Muscle of leg (tissue), 11 donors: ENCODE measurements around the gene GTF3A. TPM values are rescaled to one million over a fixed set of nuclear protein-coding genes. Genes with fewer than 3 reads are reported as not detected.
A peak's percentile ranks its signal among the peaks of the same experiment; 100 is the strongest.

Source experiments
- DNase-seq: peaks from one replicate; pipeline ENCODE4 v3.0.0; 2013
- H3K27ac ChIP-seq: one replicate; pipeline ENCODE4 v1.5.1; 2013; ENCODE audit warnings: mild to moderate bottlenecking, low read length, control low read depth
- H3K27me3 ChIP-seq: one replicate; pipeline ENCODE4 v1.6.1; 2013; ENCODE audit warnings: low read length; ENCODE audit not compliant: control insufficient read depth, insufficient read depth
- H3K36me3 ChIP-seq: one replicate; pipeline ENCODE4 v1.6.1; 2013; ENCODE audit warnings: low read length; ENCODE audit not compliant: control insufficient read depth, insufficient read depth
- H3K4me1 ChIP-seq: one replicate; pipeline ENCODE4 v1.6.1; 2013; ENCODE audit warnings: low read length; ENCODE audit not compliant: control insufficient read depth, insufficient read depth
- H3K4me3 ChIP-seq: one replicate; pipeline ENCODE4 v1.5.1; 2013; ENCODE audit warnings: low read length, control low read depth
- H3K9me3 ChIP-seq: replicated peaks from 2 replicates; pipeline ENCODE4 v1.6.1; 2013; ENCODE audit warnings: low read depth, low read length; ENCODE audit not compliant: control insufficient read depth
- WGBS: methylation state at CpG from one replicate; pipeline ENCODE4 v1.1.5; 2013; ENCODE audit warnings: missing lambda C conversion rate; ENCODE audit not compliant: insufficient coverage; 5-methylcytosine and 5-hydroxymethylcytosine counted together
- polyA plus RNA-seq, 8 donors: library from polyadenylated mRNA; unstranded; fragments of 120-200 nt; gene quantifications; one replicate each; pipeline versions ENCODE4 v1.2.1 to v1.2.3, GENCODE V29; 2013; ENCODE audit warnings: inconsistent platforms in 1 of 8, low replicate concordance in 1 of 8; ENCODE audit not compliant: insufficient read length in 8 of 8, insufficient read depth in 1 of 8
- total RNA-seq: library from RNA; stranded (reverse); fragments of 120-200 nt; gene quantifications from one replicate; pipeline ENCODE4 v1.2.4, GENCODE V29; 2013

GTF3A gene
- total and polyA plus RNA-seq, 9 donors, result 131 to 161 (median 146) TPM

DNA sequence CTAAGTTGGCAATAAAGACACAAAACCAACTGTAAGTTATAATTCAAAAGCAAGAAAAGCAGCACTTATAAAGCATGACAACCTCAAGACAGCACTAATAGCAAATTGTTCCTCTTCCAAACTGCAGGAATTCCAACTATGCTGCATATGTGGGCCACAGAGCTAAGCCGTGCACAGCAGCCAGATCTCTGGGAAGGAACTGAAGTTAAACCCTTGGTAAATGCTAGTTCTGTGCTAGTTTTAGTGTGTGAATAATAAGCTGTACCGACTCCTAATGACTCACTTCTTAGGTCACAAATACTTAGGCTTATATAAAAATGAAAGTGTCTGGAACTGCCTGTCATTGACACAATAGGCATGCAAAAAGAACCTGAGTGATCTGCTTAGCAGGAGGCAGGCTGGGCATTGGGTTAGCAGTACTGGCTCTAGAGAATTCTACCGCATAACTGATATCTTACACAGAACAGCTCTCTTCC is 21.2 kb upstream of the GTF3A start:
- Histone ChIP-seq H3K4me1 (peaks cover 33% of the 10 kb centered on the region), H3K4me3 (no peak overlapping the region), H3K27ac (peak overlapping the region; percentile 65), H3K9me3 (no peaks in the 10 kb centered on the region), H3K27me3 (no peaks in the 10 kb centered on the region), H3K36me3 (no peaks in the 10 kb centered on the region)
- WGBS, result 17% methylated on average over 1 of the region's 3 CpGs
- peak; percentile 77 for DNase-seq

DNA sequence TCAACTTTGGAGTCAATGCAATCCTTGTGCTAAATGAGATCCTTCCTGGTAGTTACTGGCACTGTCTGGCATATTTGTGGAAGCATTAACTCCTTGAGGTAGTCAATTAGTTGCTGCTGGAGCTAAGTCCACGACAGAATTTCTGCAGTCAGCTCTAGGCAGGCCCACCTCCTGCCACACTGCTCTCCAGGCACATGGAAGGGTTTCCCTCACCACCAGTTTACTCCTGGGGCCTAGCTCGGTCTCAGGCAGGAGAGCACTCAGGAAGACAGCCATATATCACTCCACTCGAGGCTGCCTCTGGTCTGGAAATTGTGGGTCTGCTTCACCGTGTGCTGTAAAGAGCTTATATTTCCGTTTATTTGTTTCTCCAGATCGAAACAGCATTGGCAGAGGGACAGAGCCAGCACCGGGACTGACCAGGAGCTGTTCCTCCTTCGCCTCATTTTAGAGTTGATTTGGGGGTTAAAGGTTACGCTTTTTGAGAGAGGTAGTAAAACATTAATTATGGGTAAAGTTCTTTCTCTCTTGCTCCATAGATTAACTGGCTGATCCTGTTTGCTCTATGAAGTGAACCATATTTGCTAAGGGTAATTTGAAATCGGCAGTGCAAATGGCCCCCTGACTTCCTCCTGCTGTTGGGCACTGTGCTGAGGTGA is 20.6 kb upstream of the GTF3A start:
- peaks cover 33% of the 10 kb centered on the region for H3K4me1 ChIP-seq
- DNase-seq, result no peak
- no peaks in the 10 kb centered on the region for H3K27me3 ChIP-seq
- no peaks in the 10 kb centered on the region for H3K36me3 ChIP-seq
- peak overlapping the region; percentile 65 for H3K27ac ChIP-seq
- WGBS, result 14% methylated on average over 5 of the region's 10 CpGs
- H3K4me3 ChIP-seq, result no peak overlapping the region
- H3K9me3 ChIP-seq, result no peaks in the 10 kb centered on the region

DNA sequence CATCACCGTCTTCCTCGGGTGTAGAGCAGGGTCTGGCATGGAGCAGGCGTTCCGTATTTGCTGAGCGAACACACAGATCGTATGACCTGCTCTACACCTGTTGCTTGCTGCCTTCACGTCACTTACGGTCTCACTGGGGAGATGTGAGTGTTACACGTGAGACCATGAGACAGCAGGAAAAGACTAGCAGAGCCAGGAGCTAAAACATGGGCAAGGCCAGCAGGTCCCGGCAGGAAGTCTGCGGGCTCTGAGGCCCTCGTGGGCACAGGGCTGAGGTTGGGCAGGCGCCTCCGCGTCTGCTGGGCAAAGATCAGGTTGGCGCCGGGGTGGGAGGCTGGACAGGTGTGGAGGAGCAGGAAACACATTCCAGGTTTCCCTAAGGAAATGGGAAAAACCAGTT is 19.7 kb upstream of the GTF3A start:
- peak overlapping the region; percentile 55 for H3K27ac ChIP-seq
- no peak overlapping the region for H3K4me3 ChIP-seq
- 77% methylated on average over 13 of the region's 17 CpGs for WGBS

DNA sequence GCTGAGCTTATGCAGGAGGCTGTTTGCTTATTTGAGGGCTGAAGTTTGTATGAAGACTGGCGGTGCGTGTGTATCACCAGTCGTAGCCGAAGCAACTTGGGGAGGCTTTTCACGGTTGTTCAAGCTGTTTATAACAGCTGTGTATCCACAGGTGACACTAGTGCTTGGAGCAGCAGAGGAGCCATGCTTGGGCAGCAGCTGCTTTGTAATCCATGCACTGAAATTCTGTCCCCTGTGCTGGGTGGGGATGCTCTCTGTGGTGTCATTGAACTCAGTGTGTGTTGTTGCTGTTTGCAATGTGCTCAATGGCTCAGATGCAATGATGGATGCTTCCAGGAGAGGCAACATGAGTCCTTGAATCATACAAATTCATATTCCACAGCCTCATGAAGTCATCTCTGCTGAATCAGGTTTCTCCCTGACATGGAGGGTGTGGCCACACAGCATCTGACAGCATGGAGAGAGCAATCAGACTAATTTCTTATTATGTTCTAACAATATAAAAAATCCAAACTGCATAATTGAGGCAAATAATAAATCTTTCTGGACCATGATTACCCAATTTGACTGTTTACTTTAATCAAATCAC is 18.8 kb upstream of the GTF3A start:
- Histone ChIP-seq H3K36me3 (no peaks in the 10 kb centered on the region), H3K27ac (no peak overlapping the region)
- 58% methylated on average over 5 of the region's 5 CpGs for WGBS

More for the DNA sequence above, 19.7 kb upstream of the GTF3A start:
- H3K9me3 ChIP-seq, result peaks cover 3% of the 10 kb centered on the region
- peaks cover 33% of the 10 kb centered on the region for H3K4me1 ChIP-seq
- H3K36me3 ChIP-seq, result no peaks in the 10 kb centered on the region
- peak; percentile 44 for DNase-seq
- H3K27me3 ChIP-seq, result no peaks in the 10 kb centered on the region

DNA sequence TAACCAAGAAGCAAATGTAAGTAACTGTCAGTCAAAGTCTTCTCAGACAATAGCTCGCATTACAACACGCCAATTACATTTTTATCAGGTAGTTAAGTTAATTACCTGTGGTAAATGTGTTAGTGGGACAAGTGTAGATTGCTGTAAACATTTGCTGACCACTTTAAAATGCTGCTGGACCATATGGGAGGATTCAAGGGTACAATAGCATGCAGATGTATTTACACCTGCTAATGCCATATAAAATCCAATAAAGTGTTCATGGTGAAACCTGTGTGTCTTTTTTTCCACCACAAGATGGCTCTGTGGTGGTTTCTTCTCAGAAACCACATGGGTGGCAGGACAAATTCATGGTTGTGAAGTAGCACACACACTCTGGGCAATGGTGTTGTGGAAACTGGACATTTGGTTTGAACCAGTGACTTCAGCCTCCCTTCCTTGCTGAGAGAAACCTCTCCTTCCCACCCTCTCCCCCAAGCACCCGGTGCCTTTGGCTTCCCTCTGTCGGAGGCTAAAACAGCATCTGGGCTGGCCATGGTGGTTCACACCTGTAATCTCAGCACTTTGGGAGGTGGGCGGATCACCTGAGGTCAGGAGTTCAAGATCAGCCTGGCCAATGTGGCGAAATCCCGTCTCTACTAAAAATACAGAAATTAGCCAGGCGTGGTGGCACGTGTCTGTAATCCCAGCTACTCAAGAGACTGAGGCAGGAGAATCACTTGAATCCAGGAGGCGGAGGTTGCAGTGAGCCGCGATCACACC is 18.1 kb upstream of the GTF3A start:
- 84% methylated on average over 8 of the region's 12 CpGs for WGBS
- peaks cover 5% of the 10 kb centered on the region for H3K9me3 ChIP-seq
- H3K27ac ChIP-seq, result no peak overlapping the region
- H3K4me3 ChIP-seq, result no peak overlapping the region
- H3K4me1 ChIP-seq, result peaks cover 33% of the 10 kb centered on the region
- H3K27me3 ChIP-seq, result no peaks in the 10 kb centered on the region
- peak; percentile 46 for DNase-seq
- H3K36me3 ChIP-seq, result no peaks in the 10 kb centered on the region

More for the DNA sequence above, 18.8 kb upstream of the GTF3A start:
- peak; percentile 62 for DNase-seq
- H3K9me3 ChIP-seq, result peaks cover 5% of the 10 kb centered on the region
- H3K27me3 ChIP-seq, result no peaks in the 10 kb centered on the region
- no peak overlapping the region for H3K4me3 ChIP-seq
- peaks cover 33% of the 10 kb centered on the region for H3K4me1 ChIP-seq

DNA sequence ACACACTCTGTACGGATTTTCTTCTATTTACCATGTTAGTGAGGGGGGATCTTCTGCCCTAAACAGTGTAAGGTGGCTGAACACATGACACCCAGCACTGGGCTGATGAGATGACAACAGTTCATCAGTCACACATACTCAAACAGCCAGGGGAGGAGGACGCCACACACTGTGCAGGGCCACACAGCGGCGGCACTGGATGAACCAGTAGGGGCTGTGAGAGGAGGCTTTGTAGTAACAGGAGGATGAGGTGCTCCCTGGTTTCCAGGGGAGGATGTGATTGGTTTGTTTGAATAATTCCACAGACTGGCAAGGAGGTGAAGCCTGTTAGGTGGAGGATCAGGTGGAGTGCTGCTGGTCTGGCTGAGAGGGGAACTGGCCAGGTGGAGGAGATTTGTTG is 16.3 kb upstream of the GTF3A start:
- H3K4me3 ChIP-seq, result no peak overlapping the region
- H3K36me3 ChIP-seq, result no peaks in the 10 kb centered on the region
- no peak overlapping the region for H3K27ac ChIP-seq
- DNase-seq, result no peak
- H3K9me3 ChIP-seq, result peaks cover 5% of the 10 kb centered on the region
- WGBS, result 54% methylated on average over 2 of the region's 4 CpGs
- peaks cover 30% of the 10 kb centered on the region for H3K4me1 ChIP-seq
- H3K27me3 ChIP-seq, result no peaks in the 10 kb centered on the region

DNA sequence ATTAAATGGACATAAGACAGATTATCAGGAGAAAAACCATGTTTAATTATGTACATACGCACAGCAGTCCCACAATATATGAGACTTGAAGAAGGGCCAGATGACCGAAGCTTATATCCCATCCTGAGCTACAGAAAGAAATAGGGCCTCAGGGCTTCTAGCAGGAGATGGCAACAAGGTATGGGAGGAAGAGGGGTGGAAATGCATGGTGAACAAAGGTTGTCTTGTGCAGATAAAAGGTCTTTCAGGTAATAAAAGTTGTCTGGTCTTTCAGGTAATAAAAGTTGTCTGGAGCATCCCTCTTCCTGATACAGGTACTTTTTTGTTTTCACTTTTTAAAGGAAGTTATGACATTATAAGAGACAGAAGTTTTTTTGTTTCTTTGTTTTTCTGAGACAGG is 15.4 kb upstream of the GTF3A start:
- Histone ChIP-seq H3K27me3 (no peaks in the 10 kb centered on the region), H3K27ac (no peak overlapping the region), H3K4me1 (peaks cover 21% of the 10 kb centered on the region), H3K4me3 (no peak overlapping the region), H3K9me3 (peaks cover 5% of the 10 kb centered on the region), H3K36me3 (no peaks in the 10 kb centered on the region)
- no peak for DNase-seq
- WGBS, result 57% methylated on average over 1 of the region's 2 CpGs

DNA sequence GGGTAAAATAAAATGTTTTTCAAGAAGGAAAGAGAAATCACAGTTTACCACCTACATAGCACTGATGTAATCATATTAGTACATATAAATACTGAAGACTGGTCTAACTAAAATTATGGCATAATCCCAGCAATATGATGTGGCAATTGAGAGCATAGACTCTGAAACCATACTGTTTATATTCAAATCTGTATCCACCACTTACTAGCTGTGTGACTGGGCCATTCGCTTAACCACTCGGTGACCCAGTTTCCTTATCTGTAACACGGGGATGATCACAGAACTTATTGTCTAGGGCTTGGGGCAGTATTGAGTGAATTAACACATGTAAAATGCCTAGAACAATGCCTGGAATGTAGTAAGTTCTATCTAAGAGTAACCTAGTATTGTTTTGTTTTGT is 13.1 kb upstream of the GTF3A start:
- peaks cover 19% of the 10 kb centered on the region for H3K4me1 ChIP-seq
- no peaks in the 10 kb centered on the region for H3K27me3 ChIP-seq
- H3K4me3 ChIP-seq, result no peak overlapping the region
- H3K36me3 ChIP-seq, result no peaks in the 10 kb centered on the region
- 60% methylated on average over 1 of the region's 3 CpGs for WGBS
- peaks cover 5% of the 10 kb centered on the region for H3K9me3 ChIP-seq
- H3K27ac ChIP-seq, result no peak overlapping the region
- DNase-seq, result no peak

DNA sequence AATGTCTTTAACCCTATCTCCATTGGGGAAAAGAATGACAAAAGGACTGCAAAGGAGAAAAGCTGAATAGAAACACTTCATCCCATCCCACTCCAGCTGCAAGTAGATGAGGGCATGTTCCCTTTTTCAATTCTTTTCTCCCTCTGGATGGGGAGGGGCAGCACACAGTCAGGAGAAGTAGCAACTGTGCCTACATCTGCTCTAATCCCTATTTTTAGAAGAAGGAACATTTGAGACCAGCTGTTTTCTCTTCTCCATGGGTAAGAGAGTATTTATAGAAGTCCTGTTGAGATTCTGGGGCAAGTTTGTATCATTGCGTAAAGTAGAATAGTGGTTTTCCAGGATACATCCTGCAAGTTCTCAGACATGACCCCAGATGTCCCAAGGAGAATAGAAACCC is 9.3 kb upstream of the GTF3A start:
- peaks cover 17% of the 10 kb centered on the region for H3K4me1 ChIP-seq
- peak; percentile 79 for DNase-seq
- H3K9me3 ChIP-seq, result peaks cover 1% of the 10 kb centered on the region
- no peaks in the 10 kb centered on the region for H3K36me3 ChIP-seq
- no peaks in the 10 kb centered on the region for H3K27me3 ChIP-seq
- no peak overlapping the region for H3K4me3 ChIP-seq
- H3K27ac ChIP-seq, result peak overlapping the region; percentile 85
- no CpG with 5 or more reads among the region's 1 CpG for WGBS

DNA sequence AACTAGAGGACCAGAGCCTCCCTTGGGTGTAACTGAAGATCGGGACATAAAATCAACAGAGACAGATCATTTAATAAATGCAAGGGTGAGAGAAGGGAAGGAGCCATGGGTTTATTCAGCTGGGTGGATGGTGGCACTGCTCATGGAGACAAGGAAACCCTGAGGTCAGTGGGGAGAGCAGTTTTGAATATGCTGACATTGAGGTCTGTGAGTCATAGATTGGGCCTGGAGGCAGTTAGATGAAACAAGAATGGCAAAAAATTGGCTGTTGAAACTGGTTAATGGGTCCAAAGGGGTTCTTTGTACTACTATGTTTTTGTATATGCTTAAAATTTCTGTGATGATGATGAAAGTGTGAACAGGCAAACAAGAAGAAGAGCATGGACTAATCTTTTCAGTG is 5.1 kb upstream of the GTF3A start:
- WGBS, result 71% methylated on average over 1 of the region's 1 CpG
- no peak overlapping the region for H3K4me3 ChIP-seq
- H3K4me1 ChIP-seq, result peaks cover 23% of the 10 kb centered on the region
- H3K27ac ChIP-seq, result no peak overlapping the region
- H3K9me3 ChIP-seq, result no peaks in the 10 kb centered on the region
- H3K36me3 ChIP-seq, result no peaks in the 10 kb centered on the region
- no peak for DNase-seq
- no peaks in the 10 kb centered on the region for H3K27me3 ChIP-seq
